Kidney (tissue), 22 donors: ENCODE data around the gene ZNF236. TPM values are rescaled to one million over a fixed set of nuclear protein-coding genes. Genes with fewer than 3 reads are reported as not detected.
"Not testable (repeated sequence)": the region's sequence is repeated elsewhere in the genome, so short reads cannot be mapped to it uniquely, and the experiment has no call there.

Experiments
- DNase-seq, 5 donors: peaks; one replicate each; pipeline ENCODE4 v3.0.0-alpha.2; 2013 to 2020
- FAIRE-seq: peaks from 2 replicates; lab custom pipeline; 2012; peaks lifted over from hg19 to GRCh38; lab: Jason Lieb, UNC
- H3K27ac ChIP-seq, 2 donors: one replicate each; pipeline ENCODE4 v1.7.0; 2013; ENCODE audit warnings: low read depth in 2 of 2, low read length in 2 of 2, inconsistent platforms in 1 of 2
- H3K27me3 ChIP-seq: one replicate; pipeline ENCODE4 v1.7.1; 2013; ENCODE audit warnings: low read length, inconsistent platforms; ENCODE audit not compliant: control insufficient read depth, insufficient read depth
- H3K36me3 ChIP-seq, 3 donors: one replicate each; pipeline versions ENCODE4 v1.7.0 to v1.7.1; 2013; ENCODE audit warnings: low read length in 3 of 3, control low read depth in 1 of 3, inconsistent platforms in 1 of 3; ENCODE audit not compliant: insufficient read depth in 3 of 3, control insufficient read depth in 2 of 3
- H3K4me1 ChIP-seq, 3 donors: one replicate each; pipeline versions ENCODE4 v1.7.0 to v1.7.1; 2013; ENCODE audit warnings: low read length in 3 of 3, inconsistent platforms in 1 of 3, low read depth in 1 of 3; ENCODE audit not compliant: control insufficient read depth in 2 of 3, insufficient read depth in 2 of 3
- H3K4me3 ChIP-seq, 3 donors: one replicate each; pipeline versions ENCODE4 v1.7.0 to v1.8.1; 2013; ENCODE audit warnings: low read length in 3 of 3, control low read depth in 1 of 3, inconsistent platforms in 1 of 3
- H3K9ac ChIP-seq, 3 donors: one replicate each; pipeline versions ENCODE4 v1.7.0 to v1.7.1; 2013; ENCODE audit warnings: low read length in 3 of 3, control low read depth in 1 of 3, inconsistent platforms in 1 of 3
- H3K9me3 ChIP-seq, 3 donors: one replicate each; pipeline versions ENCODE4 v1.7.0 to v1.7.1; 2013; ENCODE audit warnings: low read length in 3 of 3, control low read depth in 1 of 3, inconsistent platforms in 1 of 3; ENCODE audit not compliant: control insufficient read depth in 2 of 3, insufficient read depth in 1 of 3
- intact Hi-C: fragments of 100-400 bp; cut with DNase I; formaldehyde crosslinking; loops from one replicate; pipeline ENCODE4 v1.11.1; 2022
- long read RNA-seq, 10 donors: library from polyadenylated mRNA in 1 of 10; unstranded in 1 of 10; transcript quantifications; one replicate each; pipeline ENCODE4 v2.0.0 and lab custom pipeline, GENCODE V29; 2021 to 2026
- polyA plus RNA-seq: library from polyadenylated mRNA; stranded (reverse); fragments of 350-450 nt; fragmentation: Illumina TruSeq; extraction: RNeasy Lipid Tissue Mini Kit (QIAGEN cat#74804); gene quantifications from one replicate; pipeline ENCODE4 v1.2.3, GENCODE V29; 2014; ENCODE audit warnings: low read depth, low replicate concordance; ENCODE audit not compliant: insufficient read depth
- total RNA-seq: library from RNA; stranded (reverse); fragmentation: NEBNext Ultra II Directional; extraction: Animal tissue kit (Norgen Biotek cat#: 25700); gene quantifications from one replicate; pipeline ENCODE4 v1.2.1, GENCODE V29; 2021
- TF ChIP-seq, protein P1 (sequence below): IDR thresholded peaks from 3 replicates; pipeline ENCODE4 v1.5.1; 2012; ENCODE audit warnings: mild to moderate bottlenecking, moderate library complexity, borderline replicate concordance; ENCODE audit not compliant: insufficient read depth; ENCODE audit errors: extremely low read depth
- donor health status: control.
- donor health status: control.
- donor health status: control.
- donor health status: control.
- donor health status: control.
- donor health status: DM: yes; HTN: yes; CAD: no.
- donor health status: Normal renal cell carcinoma (clear cell type).

Gene ZNF236
- total RNA-seq (18.6 TPM), polyA plus RNA-seq (1.1 TPM)
- long read RNA-seq, donor 1, partial matches to known transcripts, result 7 of 7 reads
- long read RNA-seq, donor 1, other reads (novel, unspliced or antisense), result 0 of 7 reads
- long read RNA-seq, donor 2, result 0 reads
- long read RNA-seq, donor 3, result 0 reads
- long read RNA-seq, donor 4, result 0 reads
- long read RNA-seq, donor 5, result 0 reads
- long read RNA-seq, donor 6, partial matches to known transcripts, result 6 of 6 reads
- long read RNA-seq, donor 6, other reads (novel, unspliced or antisense), result 0 of 6 reads
- long read RNA-seq, donor 7, partial matches to known transcripts, result 6 of 17 reads
- long read RNA-seq, donor 7, other reads (novel, unspliced or antisense), result 11 of 17 reads
- long read RNA-seq, donor 8, result 0 reads
- long read RNA-seq, donor 9, result 0 reads
- long read RNA-seq, donor 10, partial matches to known transcripts, result 0 of 1 reads
- long read RNA-seq, donor 10, other reads (novel, unspliced or antisense), result 0 of 1 reads

DNA sequence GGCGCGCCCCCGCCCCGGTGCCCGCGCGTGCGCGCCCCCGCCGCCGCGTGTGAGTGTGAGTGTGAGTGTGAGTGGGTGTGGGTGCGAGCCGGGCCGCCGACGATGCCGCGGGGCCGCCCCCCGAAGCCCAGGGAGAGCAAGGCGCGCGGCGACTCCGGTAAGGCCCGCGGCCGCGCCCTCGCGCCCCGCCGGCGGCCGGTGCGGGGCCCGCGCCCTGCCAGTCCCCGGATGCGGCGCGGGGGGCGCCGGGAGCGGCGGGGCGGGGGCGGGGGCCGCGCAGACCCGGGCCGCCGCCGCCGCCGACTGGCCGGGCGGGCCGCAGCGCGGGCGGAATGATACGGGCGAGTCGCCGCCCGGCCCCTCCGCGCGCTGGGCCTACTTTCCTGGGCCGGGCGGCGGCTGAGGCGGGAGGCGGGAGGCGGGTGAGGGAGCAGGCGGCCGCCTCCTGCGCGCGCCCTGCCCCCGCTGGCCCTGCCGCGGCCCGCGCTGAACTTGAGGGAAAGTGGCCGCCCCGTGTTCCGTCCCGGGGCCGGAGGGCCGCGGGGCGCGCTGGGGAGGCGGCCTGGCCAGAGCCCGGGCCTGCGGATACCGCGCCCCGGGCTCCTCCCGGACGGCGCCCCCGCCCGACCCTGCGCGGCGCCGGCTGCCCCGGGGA is at the start of gene ZNF236:
Gene ZNF236 (plus strand): TSS at position 52 of the 655 bp plus-strand sequence. CDS start 51 bp downstream, at position 103.
- Histone ChIP-seq H3K9me3 (no peaks in the 10 kb centered on the region), H3K27ac (peak within 1 kb of the TSS; percentile 95 to 97), H3K9ac (peak within 1 kb of the TSS; percentile 54 to 97 (median 95)), H3K4me1 (peaks cover 0 to 9% (median 5%) of the 10 kb centered on the region in 3 donors), H3K27me3 (no peaks in the 10 kb centered on the region), H3K4me3 (peak within 1 kb of the TSS; percentile 67 to 99 (median 93)), H3K36me3 (no peaks in the 10 kb centered on the region)
- intact Hi-C loops, result no loop called here
- TF ChIP-seq, protein P1, sequence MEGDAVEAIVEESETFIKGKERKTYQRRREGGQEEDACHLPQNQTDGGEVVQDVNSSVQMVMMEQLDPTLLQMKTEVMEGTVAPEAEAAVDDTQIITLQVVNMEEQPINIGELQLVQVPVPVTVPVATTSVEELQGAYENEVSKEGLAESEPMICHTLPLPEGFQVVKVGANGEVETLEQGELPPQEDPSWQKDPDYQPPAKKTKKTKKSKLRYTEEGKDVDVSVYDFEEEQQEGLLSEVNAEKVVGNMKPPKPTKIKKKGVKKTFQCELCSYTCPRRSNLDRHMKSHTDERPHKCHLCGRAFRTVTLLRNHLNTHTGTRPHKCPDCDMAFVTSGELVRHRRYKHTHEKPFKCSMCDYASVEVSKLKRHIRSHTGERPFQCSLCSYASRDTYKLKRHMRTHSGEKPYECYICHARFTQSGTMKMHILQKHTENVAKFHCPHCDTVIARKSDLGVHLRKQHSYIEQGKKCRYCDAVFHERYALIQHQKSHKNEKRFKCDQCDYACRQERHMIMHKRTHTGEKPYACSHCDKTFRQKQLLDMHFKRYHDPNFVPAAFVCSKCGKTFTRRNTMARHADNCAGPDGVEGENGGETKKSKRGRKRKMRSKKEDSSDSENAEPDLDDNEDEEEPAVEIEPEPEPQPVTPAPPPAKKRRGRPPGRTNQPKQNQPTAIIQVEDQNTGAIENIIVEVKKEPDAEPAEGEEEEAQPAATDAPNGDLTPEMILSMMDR, result no peak
- DNase-seq (peak; percentile 71 to 94 (median 89)), FAIRE-seq (no peak)

DNA sequence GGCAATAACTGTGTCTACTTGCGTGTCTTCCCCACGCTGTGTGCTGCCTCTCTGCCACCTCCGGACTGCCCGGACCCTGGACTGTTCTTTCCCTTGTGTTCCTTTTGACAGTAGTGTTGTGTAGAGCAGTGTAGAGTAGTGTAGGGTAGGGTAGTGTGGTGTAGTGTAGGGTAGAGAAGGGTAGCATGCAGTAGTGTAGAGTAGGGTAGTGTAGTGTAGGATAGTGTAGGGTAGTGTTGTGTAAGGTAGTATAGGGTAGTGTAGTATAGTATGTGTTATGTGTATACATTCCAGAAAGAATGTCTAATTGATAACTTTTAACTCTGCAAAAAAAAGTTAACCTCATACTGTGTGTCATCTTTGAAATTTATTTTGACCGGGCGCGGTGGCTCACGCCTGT is 49.7 kb upstream of the ZNF236 start:
- intact Hi-C loops, result no loop called here

DNA sequence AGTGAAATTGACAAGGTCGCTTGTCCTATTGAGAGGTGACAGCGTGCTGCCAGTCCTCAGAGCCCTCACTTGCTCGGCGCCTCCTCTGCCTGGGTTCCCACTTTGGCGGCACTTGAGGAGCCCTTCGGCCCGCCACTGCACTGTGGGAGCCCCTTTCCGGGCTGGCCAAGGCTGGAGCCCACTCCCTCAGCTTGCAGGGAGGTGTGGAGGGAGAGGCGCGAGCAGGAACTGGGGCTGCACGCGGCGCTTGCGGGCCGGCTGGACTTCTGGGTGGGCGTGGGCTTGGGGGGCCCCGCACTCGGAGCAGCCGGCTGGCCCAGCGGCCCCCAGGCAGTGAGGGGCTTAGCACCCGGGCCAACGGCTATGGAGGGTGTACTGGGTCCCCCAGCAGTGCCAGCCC is 45.3 kb upstream of the ZNF236 start:
- H3K36me3 ChIP-seq, H3K9ac ChIP-seq, H3K9me3 ChIP-seq, H3K27me3 ChIP-seq, H3K4me3 ChIP-seq, intact Hi-C loops, FAIRE-seq, H3K4me1 ChIP-seq, H3K27ac ChIP-seq, DNase-seq: not testable (repeated sequence)

More for the DNA sequence above, 49.7 kb upstream of the ZNF236 start:
- no peaks in the 10 kb centered on the region for H3K4me1 ChIP-seq
- TF ChIP-seq, protein P1, result no peak
- FAIRE-seq (no peak), DNase-seq (no peak)
- H3K4me3 ChIP-seq, result no peak overlapping the region
- no peaks in the 10 kb centered on the region for H3K9me3 ChIP-seq
- H3K27me3 ChIP-seq, result no peaks in the 10 kb centered on the region
- no peak overlapping the region for H3K9ac ChIP-seq
- H3K27ac ChIP-seq, result no peak overlapping the region
- H3K36me3 ChIP-seq, result no peaks in the 10 kb centered on the region
